ENCODE data around the gene AUTS2.

Gene AUTS2

GRCh38 chr7:70325509-70326101 is 727.3 kb downstream of the AUTS2 start:
- no peak overlapping the region for H3K4me3 ChIP-seq (ENCODE audit: low read depth in 1 of 5, low read length in 5 of 5)
- no peak overlapping the region for H3K9ac ChIP-seq (ENCODE audit: low read length in 5 of 5)
- H3K27me3 ChIP-seq (ENCODE audit: control insufficient read depth in 5 of 5, insufficient read depth in 4 of 5, low read length in 5 of 5): no peaks in the 10 kb centered on the region
- H3K36me3 ChIP-seq (ENCODE audit: control insufficient read depth in 5 of 5, insufficient read depth in 5 of 5, low read length in 5 of 5): no peaks in the 10 kb centered on the region
- no peak overlapping the region for H3K27ac ChIP-seq (ENCODE audit: low read depth, low read length)
- H3K9me3 ChIP-seq (ENCODE audit: control insufficient read depth in 5 of 5, low read length in 5 of 5): peaks cover 0 to 5% (median 0%) of the 10 kb centered on the region in 5 donors
- H3K4me1 ChIP-seq (ENCODE audit: control insufficient read depth in 5 of 5, insufficient read depth in 5 of 5, low read length in 5 of 5): no peaks in the 10 kb centered on the region

- Histone ChIP-seq H3K27me3 (ENCODE audit: control insufficient read depth in 5 of 5, insufficient read depth in 4 of 5, low read length in 5 of 5) (no peaks in the 10 kb centered on the region), H3K27ac (ENCODE audit: low read depth, low read length) (no peak overlapping the region), H3K4me3 (ENCODE audit: low read depth in 1 of 5, low read length in 5 of 5) (no peak overlapping the region), H3K4me1 (ENCODE audit: control insufficient read depth in 5 of 5, insufficient read depth in 5 of 5, low read length in 5 of 5) (no peaks in the 10 kb centered on the region), H3K9me3 (ENCODE audit: control insufficient read depth in 5 of 5, low read length in 5 of 5) (no peaks in the 10 kb centered on the region), H3K9ac (ENCODE audit: low read length in 5 of 5) (no peak overlapping the region), H3K36me3 (ENCODE audit: control insufficient read depth in 5 of 5, insufficient read depth in 5 of 5, low read length in 5 of 5) (no peaks in the 10 kb centered on the region)
Observed at GRCh38 chr7:70334295-70334694, 736.0 kb downstream of the AUTS2 start.

- no peaks in the 10 kb centered on the region for H3K4me1 ChIP-seq (ENCODE audit: control insufficient read depth in 5 of 5, insufficient read depth in 5 of 5, low read length in 5 of 5)
- H3K9me3 ChIP-seq (ENCODE audit: control insufficient read depth in 5 of 5, low read length in 5 of 5): no peaks in the 10 kb centered on the region
Observed at GRCh38 chr7:70334871-70335270, 736.6 kb downstream of the AUTS2 start.

GRCh38 chr7:70336536-70336935 is 738.3 kb downstream of the AUTS2 start:
- Histone ChIP-seq H3K9me3 (ENCODE audit: control insufficient read depth in 5 of 5, low read length in 5 of 5) (no peaks in the 10 kb centered on the region), H3K27ac (ENCODE audit: low read depth, low read length) (no peak overlapping the region), H3K27me3 (ENCODE audit: control insufficient read depth in 5 of 5, insufficient read depth in 4 of 5, low read length in 5 of 5) (no peaks in the 10 kb centered on the region), H3K4me1 (ENCODE audit: control insufficient read depth in 5 of 5, insufficient read depth in 5 of 5, low read length in 5 of 5) (no peaks in the 10 kb centered on the region), H3K4me3 (ENCODE audit: low read depth in 1 of 5, low read length in 5 of 5) (no peak overlapping the region), H3K9ac (ENCODE audit: low read length in 5 of 5) (no peak overlapping the region), H3K36me3 (ENCODE audit: control insufficient read depth in 5 of 5, insufficient read depth in 5 of 5, low read length in 5 of 5) (no peaks in the 10 kb centered on the region)

More at GRCh38 chr7:70334871-70335270, 736.6 kb downstream of the AUTS2 start:
- Histone ChIP-seq H3K36me3 (ENCODE audit: control insufficient read depth in 5 of 5, insufficient read depth in 5 of 5, low read length in 5 of 5) (no peaks in the 10 kb centered on the region), H3K27me3 (ENCODE audit: control insufficient read depth in 5 of 5, insufficient read depth in 4 of 5, low read length in 5 of 5) (no peaks in the 10 kb centered on the region), H3K9ac (ENCODE audit: low read length in 5 of 5) (no peak overlapping the region), H3K4me3 (ENCODE audit: low read depth in 1 of 5, low read length in 5 of 5) (no peak overlapping the region), H3K27ac (ENCODE audit: low read depth, low read length) (no peak overlapping the region)

- H3K4me3 ChIP-seq (ENCODE audit: low read depth in 1 of 5, low read length in 5 of 5): no peak overlapping the region
- no peaks in the 10 kb centered on the region for H3K9me3 ChIP-seq (ENCODE audit: control insufficient read depth in 5 of 5, low read length in 5 of 5)
- H3K27me3 ChIP-seq (ENCODE audit: control insufficient read depth in 5 of 5, insufficient read depth in 4 of 5, low read length in 5 of 5): no peaks in the 10 kb centered on the region
Observed at GRCh38 chr7:70338015-70338414, 739.7 kb downstream of the AUTS2 start.

GRCh38 chr7:70340236-70340635 is 742.0 kb downstream of the AUTS2 start:
- Histone ChIP-seq H3K9ac (ENCODE audit: low read length in 5 of 5) (no peak overlapping the region), H3K36me3 (ENCODE audit: control insufficient read depth in 5 of 5, insufficient read depth in 5 of 5, low read length in 5 of 5) (no peaks in the 10 kb centered on the region), H3K4me3 (ENCODE audit: low read depth in 1 of 5, low read length in 5 of 5) (no peak overlapping the region), H3K9me3 (ENCODE audit: control insufficient read depth in 5 of 5, low read length in 5 of 5) (no peaks in the 10 kb centered on the region), H3K4me1 (ENCODE audit: control insufficient read depth in 5 of 5, insufficient read depth in 5 of 5, low read length in 5 of 5) (no peaks in the 10 kb centered on the region), H3K27ac (ENCODE audit: low read depth, low read length) (no peak overlapping the region), H3K27me3 (ENCODE audit: control insufficient read depth in 5 of 5, insufficient read depth in 4 of 5, low read length in 5 of 5) (no peaks in the 10 kb centered on the region)

More at GRCh38 chr7:70338015-70338414, 739.7 kb downstream of the AUTS2 start:
- no peak overlapping the region for H3K9ac ChIP-seq (ENCODE audit: low read length in 5 of 5)
- H3K36me3 ChIP-seq (ENCODE audit: control insufficient read depth in 5 of 5, insufficient read depth in 5 of 5, low read length in 5 of 5): no peaks in the 10 kb centered on the region
- H3K27ac ChIP-seq (ENCODE audit: low read depth, low read length): no peak overlapping the region
- no peaks in the 10 kb centered on the region for H3K4me1 ChIP-seq (ENCODE audit: control insufficient read depth in 5 of 5, insufficient read depth in 5 of 5, low read length in 5 of 5)

- no peak overlapping the region for H3K27ac ChIP-seq (ENCODE audit: low read depth, low read length)
- no peaks in the 10 kb centered on the region for H3K27me3 ChIP-seq (ENCODE audit: control insufficient read depth in 5 of 5, insufficient read depth in 4 of 5, low read length in 5 of 5)
- no peaks in the 10 kb centered on the region for H3K36me3 ChIP-seq (ENCODE audit: control insufficient read depth in 5 of 5, insufficient read depth in 5 of 5, low read length in 5 of 5)
- H3K9ac ChIP-seq (ENCODE audit: low read length in 5 of 5): no peak overlapping the region
- no peaks in the 10 kb centered on the region for H3K4me1 ChIP-seq (ENCODE audit: control insufficient read depth in 5 of 5, insufficient read depth in 5 of 5, low read length in 5 of 5)
- no peak overlapping the region for H3K4me3 ChIP-seq (ENCODE audit: low read depth in 1 of 5, low read length in 5 of 5)
- no peaks in the 10 kb centered on the region for H3K9me3 ChIP-seq (ENCODE audit: control insufficient read depth in 5 of 5, low read length in 5 of 5)
Observed at GRCh38 chr7:70341446-70341845, 743.2 kb downstream of the AUTS2 start.

GRCh38 chr7:70343519-70343918 is 745.2 kb downstream of the AUTS2 start:
- Histone ChIP-seq H3K4me1 (ENCODE audit: control insufficient read depth in 5 of 5, insufficient read depth in 5 of 5, low read length in 5 of 5) (no peaks in the 10 kb centered on the region), H3K9me3 (ENCODE audit: control insufficient read depth in 5 of 5, low read length in 5 of 5) (no peaks in the 10 kb centered on the region), H3K36me3 (ENCODE audit: control insufficient read depth in 5 of 5, insufficient read depth in 5 of 5, low read length in 5 of 5) (no peaks in the 10 kb centered on the region), H3K27ac (ENCODE audit: low read depth, low read length) (no peak overlapping the region), H3K4me3 (ENCODE audit: low read depth in 1 of 5, low read length in 5 of 5) (no peak overlapping the region), H3K9ac (ENCODE audit: low read length in 5 of 5) (no peak overlapping the region), H3K27me3 (ENCODE audit: control insufficient read depth in 5 of 5, insufficient read depth in 4 of 5, low read length in 5 of 5) (no peaks in the 10 kb centered on the region)

- no peaks in the 10 kb centered on the region for H3K27me3 ChIP-seq (ENCODE audit: control insufficient read depth in 5 of 5, insufficient read depth in 4 of 5, low read length in 5 of 5)
- H3K4me3 ChIP-seq (ENCODE audit: low read depth in 1 of 5, low read length in 5 of 5): no peak overlapping the region
- H3K27ac ChIP-seq (ENCODE audit: low read depth, low read length): no peak overlapping the region
- no peaks in the 10 kb centered on the region for H3K9me3 ChIP-seq (ENCODE audit: control insufficient read depth in 5 of 5, low read length in 5 of 5)
- no peaks in the 10 kb centered on the region for H3K36me3 ChIP-seq (ENCODE audit: control insufficient read depth in 5 of 5, insufficient read depth in 5 of 5, low read length in 5 of 5)
- no peaks in the 10 kb centered on the region for H3K4me1 ChIP-seq (ENCODE audit: control insufficient read depth in 5 of 5, insufficient read depth in 5 of 5, low read length in 5 of 5)
- H3K9ac ChIP-seq (ENCODE audit: low read length in 5 of 5): no peak overlapping the region
Observed at GRCh38 chr7:70344726-70345125, 746.5 kb downstream of the AUTS2 start.

- no peaks in the 10 kb centered on the region for H3K27me3 ChIP-seq (ENCODE audit: control insufficient read depth in 5 of 5, insufficient read depth in 4 of 5, low read length in 5 of 5)
- H3K9ac ChIP-seq (ENCODE audit: low read length in 5 of 5): no peak overlapping the region
- H3K9me3 ChIP-seq (ENCODE audit: control insufficient read depth in 5 of 5, low read length in 5 of 5): no peaks in the 10 kb centered on the region
- no peaks in the 10 kb centered on the region for H3K4me1 ChIP-seq (ENCODE audit: control insufficient read depth in 5 of 5, insufficient read depth in 5 of 5, low read length in 5 of 5)
- H3K27ac ChIP-seq (ENCODE audit: low read depth, low read length): no peak overlapping the region
- H3K4me3 ChIP-seq (ENCODE audit: low read depth in 1 of 5, low read length in 5 of 5): no peak overlapping the region
- no peaks in the 10 kb centered on the region for H3K36me3 ChIP-seq (ENCODE audit: control insufficient read depth in 5 of 5, insufficient read depth in 5 of 5, low read length in 5 of 5)
Observed at GRCh38 chr7:70346844-70347462, 748.7 kb downstream of the AUTS2 start.
